A673 (cell line): ENCODE results near the gene GLRX3. TPM values are rescaled to one million over a fixed set of nuclear protein-coding genes. Genes with fewer than 3 reads are reported as not detected.
"Not testable (repeated sequence)": the region's sequence is repeated elsewhere in the genome, so short reads cannot be mapped to it uniquely, and the experiment has no call there.

Experiments
- BruUV-seq: library from RNA; stranded (reverse); fragments of 400-500 nt; replicated peaks from 2 replicates; lab custom pipeline; 2021; lab: Mats Ljungman, UMichigan
- CTCF ChIA-PET: fragments of 300-600 bp; sonication (Branson Sonifier 250); formaldehyde crosslinking; loops from one replicate; lab custom pipeline; 2022; ENCODE audit warnings: antibody characterized with exemption; lab: Charles Lee
- POLR2A ChIA-PET: fragments of 300-600 bp; sonication (Branson Sonifier 250); formaldehyde crosslinking; loops from one replicate; lab custom pipeline; 2022; ENCODE audit warnings: antibody characterized with exemption; ENCODE audit not compliant: low non-redundant PET; lab: Charles Lee
- DNase-seq: peaks from one replicate; pipeline ENCODE4 v3.0.0-alpha.2; 2015; ENCODE audit warnings: low spot score
- H3K27ac ChIP-seq: fragments of 200-600 bp; sonication (generic); 2 replicates; pipeline ENCODE4 v1.5.1; 2016; ENCODE audit warnings: mixed run types, low read depth, mild to moderate bottlenecking, mixed read lengths, antibody characterized with exemption, low read length; ENCODE audit not compliant: poor library complexity, severe bottlenecking
- H3K27me3 ChIP-seq: fragments of 200-600 bp; sonication (generic); replicated peaks from 2 replicates; pipeline ENCODE4 v1.6.1; 2017; ENCODE audit warnings: mixed run types, low read depth, mild to moderate bottlenecking, mixed read lengths, antibody characterized with exemption, low read length; ENCODE audit not compliant: insufficient read depth, poor library complexity
- H3K36me3 ChIP-seq: fragments of 200-600 bp; sonication (generic); 2 replicates; pipeline ENCODE4 v1.6.1; 2016; ENCODE audit warnings: mixed run types, mild to moderate bottlenecking, mixed read lengths, antibody characterized with exemption, low read length; ENCODE audit not compliant: insufficient read depth, poor library complexity, severe bottlenecking
- H3K4me1 ChIP-seq: fragments of 200-600 bp; sonication (generic); 2 replicates; pipeline ENCODE4 v1.6.1; 2017; ENCODE audit warnings: mixed run types, mild to moderate bottlenecking, mixed read lengths, antibody characterized with exemption, low read length; ENCODE audit not compliant: insufficient read depth, poor library complexity, severe bottlenecking
- H3K4me3 ChIP-seq: fragments of 200-600 bp; sonication (generic); 2 replicates; pipeline ENCODE4 v1.5.1; 2016; ENCODE audit warnings: low read depth, mixed run types, mild to moderate bottlenecking, mixed read lengths, low read length; ENCODE audit not compliant: poor library complexity, severe bottlenecking
- H3K9me3 ChIP-seq: fragments of 200-600 bp; sonication (generic); 2 replicates; pipeline ENCODE4 v1.6.1; 2016; ENCODE audit warnings: mixed run types, low read depth, mild to moderate bottlenecking, mixed read lengths, antibody characterized with exemption, low read length; ENCODE audit not compliant: poor library complexity, severe bottlenecking
- CTCF ChIP-seq: fragments of 300-800, 200-600 bp; sonication (generic); conservative IDR thresholded peaks from 2 replicates; pipeline ENCODE4 v1.5.1; 2017; ENCODE audit warnings: low read depth, mild to moderate bottlenecking, antibody characterized with exemption, low read length, moderate library complexity, mixed read lengths
- EZH2 ChIP-seq: fragments of 200-600 bp; sonication (generic); IDR thresholded peaks from 2 replicates; pipeline ENCODE4 v1.6.1; 2017; ENCODE audit warnings: borderline replicate concordance, low read depth, mild to moderate bottlenecking, mixed read lengths, antibody characterized with exemption, low read length; ENCODE audit not compliant: poor library complexity, severe bottlenecking
- intact Hi-C: fragments of 100-400 bp; cut with micrococcal nuclease; formaldehyde crosslinking; loops from one replicate; pipeline ENCODE4 v1.10.0; 2022; ENCODE audit not compliant: unreplicated experiment
- total RNA-seq: library from RNA; stranded (reverse); gene quantifications from 2 replicates; pipeline ENCODE4 v1.2.3, GENCODE V29; 2021

The GLRX3 gene
- total RNA-seq, 1 experiment from 2014 or later: 197 TPM

GRCh38 chr10:130105724-130106123, 30.5 kb upstream of the GLRX3 start:
- intact Hi-C loops: no loop called here
- no peak overlapping the region for H3K4me3 ChIP-seq
- no peaks in the 10 kb centered on the region for H3K36me3 ChIP-seq
- peaks cover 8% of the 10 kb centered on the region for H3K4me1 ChIP-seq
- no peak overlapping the region for H3K27ac ChIP-seq
- no TSS peak for BruUV-seq
- H3K27me3 ChIP-seq: no peaks in the 10 kb centered on the region
- no peaks in the 10 kb centered on the region for H3K9me3 ChIP-seq
- TF ChIP-seq EZH2: no peak
- TF ChIP-seq CTCF: no peak
- POLR2A ChIA-PET: no interaction called here
- DNase-seq: no peak
- CTCF ChIA-PET: no interaction called here

GRCh38 chr10:130108146-130108545, 28.0 kb upstream of the GLRX3 start:
- DNase-seq, H3K9me3 ChIP-seq, CTCF ChIA-PET, H3K27me3 ChIP-seq, BruUV-seq, H3K4me1 ChIP-seq, POLR2A ChIA-PET, H3K4me3 ChIP-seq, H3K36me3 ChIP-seq, H3K27ac ChIP-seq, intact Hi-C loops: not testable (repeated sequence)

- ChIA-PET CTCF (interaction anchor here (0.6 to 1.1 kb wide), 5 partner anchors 17 to 750 kb away, joined by 3 to 5 read pairs (median 4); no protein-coding TSS in a partner anchor), POLR2A (no interaction called here)
- BruUV-seq: no TSS peak
These were observed 27.1 kb upstream of the GLRX3 start for GRCh38 chr10:130108934-130109604.

More at GRCh38 chr10:130108934-130109604, 27.1 kb upstream of the GLRX3 start:
- Histone ChIP-seq H3K27me3 (no peaks in the 10 kb centered on the region), H3K4me3 (peak overlapping the region; percentile 74), H3K4me1 (peaks cover 8% of the 10 kb centered on the region), H3K27ac (no peak overlapping the region), H3K36me3 (no peaks in the 10 kb centered on the region), H3K9me3 (no peaks in the 10 kb centered on the region)
- no peak for TF ChIP-seq CTCF
- TF ChIP-seq EZH2: no peak
- intact Hi-C loops: no loop called here
- no peak for DNase-seq
